UCSD-AML1 (cell line): Measurements from ENCODE around the gene PBX3.

Experiments
- DNase-seq: peaks from one replicate; lab custom pipeline; 2025; ENCODE audit not compliant: unreplicated experiment; lab: John Stamatoyannopoulos, UW

PBX3 gene

GRCh38 chr9:125932746-125933455 is 185.7 kb downstream of the PBX3 start:
- DNase-seq, result no peak

GRCh38 chr9:125942125-125942524 is 195.0 kb downstream of the PBX3 start:
- DNase-seq, result no peak

GRCh38 chr9:125943831-125944230 is 196.7 kb downstream of the PBX3 start:
- DNase-seq, result no peak

GRCh38 chr9:125946397-125946796 is 199.2 kb downstream of the PBX3 start:
- DNase-seq, result no peak

GRCh38 chr9:125948887-125949596 is 201.9 kb downstream of the PBX3 start:
- DNase-seq, result no peak

- DNase-seq, result no peak
Observed at GRCh38 chr9:125949703-125950460, 202.7 kb downstream of the PBX3 start.

GRCh38 chr9:125950880-125951471 is 203.8 kb downstream of the PBX3 start:
- no peak for DNase-seq

GRCh38 chr9:125953314-125954019 is 206.3 kb downstream of the PBX3 start:
- DNase-seq, result no peak

- no peak for DNase-seq
Observed at GRCh38 chr9:125956102-125956501, 208.9 kb downstream of the PBX3 start.

GRCh38 chr9:125959315-125959714 is 212.1 kb downstream of the PBX3 start:
- no peak for DNase-seq

GRCh38 chr9:125959951-125960619 is 212.9 kb downstream of the PBX3 start:
- no peak for DNase-seq

GRCh38 chr9:125960626-125961025 is 213.5 kb downstream of the PBX3 start:
- no peak for DNase-seq

GRCh38 chr9:125961072-125961471 is 213.9 kb downstream of the PBX3 start:
- DNase-seq, result no peak

- DNase-seq, result no peak
Observed at GRCh38 chr9:125963932-125964331, 216.8 kb downstream of the PBX3 start.

- DNase-seq, result no peak
Observed at GRCh38 chr9:125964702-125965225, 217.6 kb downstream of the PBX3 start.

GRCh38 chr9:125965477-125965876 is 218.3 kb downstream of the PBX3 start:
- no peak for DNase-seq

GRCh38 chr9:125966466-125966865 is 219.3 kb downstream of the PBX3 start:
- DNase-seq, result no peak

- DNase-seq, result no peak
Observed at GRCh38 chr9:125966959-125967711, 220.0 kb downstream of the PBX3 start.

GRCh38 chr9:125968714-125969374 is 221.7 kb downstream of the PBX3 start:
- no peak for DNase-seq
